K562 (cell line): Measurements from ENCODE around the gene NOP16. TPM values are rescaled to one million over a fixed set of nuclear protein-coding genes. Genes with fewer than 3 reads are reported as not detected.

Experiments used
- ATAC-seq: fragments of 200-7000 bp; cut with Tn5 transposase; 3 replicates; pipeline ENCODE4 v1.9.1; 2020; ENCODE audit warnings: moderate library complexity
- BruUV-seq: library from RNA; stranded (reverse); fragments of 400-500 nt; replicated peaks from 2 replicates; lab custom pipeline; 2021; lab: Mats Ljungman, UMichigan
- CTCF ChIA-PET: fragments of 300-600 bp; formaldehyde crosslinking; extraction: SDS; loops from one replicate; lab custom pipeline; 2021; ENCODE audit warnings: low intra/inter-chr PET ratio; lab: Yijun Ruan, JAX
- POLR2A ChIA-PET: fragments of 300-600, 350-650 bp; sonication (Branson Sonifier 250); formaldehyde crosslinking; extraction: SDS; loops from one replicate; lab custom pipeline; 2021; ENCODE audit warnings: antibody characterized with exemption, inconsistent platforms; lab: Yijun Ruan, JAX
- DNase-seq, 4 experiments: peaks; one replicate each; pipeline versions ENCODE4 v3.0.0 to v3.0.0-alpha.2; 2011 to 2018; ENCODE audit warnings: low spot score in 3 of 4, mixed read lengths in 3 of 4; ENCODE audit errors: extremely low read depth in 1 of 4
- FAIRE-seq: peaks from 2 replicates; lab custom pipeline; 2011; peaks lifted over from hg19 to GRCh38; lab: Jason Lieb, UNC
- H2AFZ ChIP-seq: 2 replicates; pipeline ENCODE4 v1.6.0; 2011; ENCODE audit warnings: low read depth, low read length, control low read depth, inconsistent platforms
- H3K27ac ChIP-seq: fragments of 200-600 bp; 3 replicates; pipeline ENCODE4 v1.8.0; 2011; ENCODE audit warnings: low read depth, mild to moderate bottlenecking, control low read depth, inconsistent platforms, low read length, moderate library complexity, mixed read lengths; ENCODE audit errors: extremely low read depth
- H3K27me3 ChIP-seq, 2 experiments: fragments of 300-600 bp in 1 of 2; 2 replicates in 1 of 2; 3 replicates in 1 of 2; pipeline versions ENCODE4 v1.6.0 to v1.8.0; 2011; ENCODE audit warnings: inconsistent platforms in 2 of 2, low read length in 2 of 2, mild to moderate bottlenecking in 1 of 2, mixed read lengths in 1 of 2, moderate library complexity in 1 of 2; ENCODE audit not compliant: control insufficient read depth in 2 of 2, insufficient read depth in 2 of 2
- H3K36me3 ChIP-seq: fragments of 300-600 bp; 3 replicates; pipeline ENCODE4 v1.8.0; 2011; ENCODE audit warnings: mild to moderate bottlenecking, low read length, inconsistent platforms; ENCODE audit not compliant: control insufficient read depth, insufficient read depth
- H3K4me1 ChIP-seq, 2 experiments: fragments of 200-600 bp in 1 of 2; replicated peaks in 1 of 2; 2 replicates in 1 of 2; 3 replicates in 1 of 2; pipeline versions ENCODE4 v1.5.1 to v1.8.0; 2011; ENCODE audit warnings: inconsistent platforms in 2 of 2, low read length in 2 of 2, mild to moderate bottlenecking in 1 of 2, mixed read lengths in 1 of 2, moderate library complexity in 1 of 2; ENCODE audit not compliant: control insufficient read depth in 2 of 2, insufficient read depth in 2 of 2
- H3K4me2 ChIP-seq: 2 replicates; pipeline ENCODE4 v1.6.1; 2011; ENCODE audit warnings: low read length, control low read depth, inconsistent platforms, mixed read lengths; ENCODE audit not compliant: insufficient read depth
- H3K4me3 ChIP-seq: fragments of 200-600 bp; sonication (generic), shearing (Covaris generic); 2 replicates; pipeline ENCODE4 v1.5.1; 2016; ENCODE audit warnings: control low read depth, inconsistent platforms
- H3K79me2 ChIP-seq: fragments of 200-600 bp; 3 replicates; pipeline ENCODE4 v1.8.0; 2011; ENCODE audit warnings: low read length, inconsistent platforms; ENCODE audit not compliant: control insufficient read depth, insufficient read depth
- H3K9ac ChIP-seq, 2 experiments: 2 replicates each; pipeline versions ENCODE4 v1.6.0 to v1.6.1; 2011; ENCODE audit warnings: low read depth in 2 of 2, low read length in 2 of 2, control low read depth in 1 of 2, inconsistent platforms in 1 of 2, mild to moderate bottlenecking in 1 of 2, mixed read lengths in 1 of 2; ENCODE audit not compliant: insufficient read depth in 1 of 2
- H3K9me1 ChIP-seq: one replicate; pipeline ENCODE4 v1.6.0; 2011; ENCODE audit warnings: inconsistent platforms, mild to moderate bottlenecking, low read length, moderate library complexity; ENCODE audit not compliant: control insufficient read depth, insufficient read depth
- H3K9me3 ChIP-seq: replicated peaks from 2 replicates; pipeline ENCODE4 v1.5.1; 2011; ENCODE audit warnings: low read depth, low read length, inconsistent platforms; ENCODE audit not compliant: control insufficient read depth, insufficient read depth
- H4K20me1 ChIP-seq: replicated peaks from 2 replicates; pipeline ENCODE4 v1.6.1; 2011; ENCODE audit warnings: low read length, inconsistent platforms, mixed read lengths; ENCODE audit not compliant: control insufficient read depth, insufficient read depth
- BCOR ChIP-seq: fragments of 450-650 bp; IDR thresholded peaks from 2 replicates; pipeline ENCODE4 v1.6.1; 2016
- GABPA ChIP-seq: fragments of 200-800 bp; sonication (Bioruptor generic); conservative IDR thresholded peaks from 2 replicates; pipeline ENCODE4 v1.6.1; 2016; ENCODE audit warnings: low read depth, missing genetic modification characterization, missing compliant biosample characterization
- HNRNPLL ChIP-seq: fragments of 200-400 bp; formaldehyde crosslinking; IDR thresholded peaks from 2 replicates; pipeline ENCODE4 v1.6.1; 2017; ENCODE audit warnings: low read length, low read depth, mild to moderate bottlenecking; ENCODE audit not compliant: poor library complexity, severe bottlenecking
- LCOR ChIP-seq: sonication (generic); formaldehyde crosslinking; IDR thresholded peaks from 2 replicates; pipeline ENCODE4 v1.8.0; 2022; ENCODE audit warnings: mild to moderate bottlenecking, missing genetic modification reagents
- MXI1 ChIP-seq: IDR thresholded peaks from 2 replicates; pipeline ENCODE4 v1.6.1; 2011; ENCODE audit warnings: low read depth, mild to moderate bottlenecking, improper control_type of control experiment, low read length
- MYC ChIP-seq, 2 experiments: fragments of 250-450 bp in 1 of 2; sonication (Bioruptor Pico) in 1 of 2; IDR thresholded peaks; 2 replicates each; pipeline versions ENCODE4 v1.5.1 to v1.6.1; 2012 to 2021; ENCODE audit warnings: low read depth in 2 of 2, borderline replicate concordance in 1 of 2, improper control_type of control experiment in 1 of 2, low read length in 1 of 2, mild to moderate bottlenecking in 1 of 2, moderate library complexity in 1 of 2
- PHB2 ChIP-seq: fragments of 450-650 bp; IDR thresholded peaks from 2 replicates; pipeline ENCODE4 v1.6.1; 2017; ENCODE audit warnings: low read depth
- RAD51 ChIP-seq: fragments of 450-650 bp; IDR thresholded peaks from 2 replicates; pipeline ENCODE4 v1.7.1; 2016; ENCODE audit warnings: low read depth, mild to moderate bottlenecking, borderline replicate concordance
- SMAD4 ChIP-seq: fragments of 250-450 bp; sonication (Bioruptor Pico); conservative IDR thresholded peaks from 2 replicates; pipeline ENCODE4 v1.8.0; 2021; ENCODE audit warnings: inconsistent platforms, mild to moderate bottlenecking, moderate library complexity
- SPI1 ChIP-seq: IDR thresholded peaks from 2 replicates; pipeline ENCODE4 v1.6.1; 2011; ENCODE audit warnings: low read depth, low read length, control low read depth, borderline replicate concordance
- SRF ChIP-seq, 2 experiments: fragments of 250-450, 450-650 bp in 1 of 2; sonication (Bioruptor Pico) in 1 of 2; sonication (generic) in 1 of 2; formaldehyde crosslinking; IDR thresholded peaks; 2 replicates each; pipeline versions ENCODE4 v1.5.0 to v1.5.1; 2020 to 2022; ENCODE audit warnings: mild to moderate bottlenecking in 1 of 2, missing genetic modification reagents in 1 of 2
- WGBS: fragments of 100-300 bp; shearing (Covaris generic); methylation state at CpG from one replicate; pipeline ENCODE4 v1.1.6; 2016; ENCODE audit warnings: low coverage, mixed read lengths; ENCODE audit not compliant: insufficient coverage; ENCODE audit errors: missing lambda C conversion rate; 5-methylcytosine and 5-hydroxymethylcytosine counted together
- in situ Hi-C: fragments of 300-500 bp; cut with MboI; formaldehyde crosslinking; loops from 4 replicates; pipeline ENCODE4 v1.15.0; 2018; ENCODE audit warnings: inconsistent platforms, mixed read lengths
- intact Hi-C: fragments of 100-400 bp; cut with micrococcal nuclease; formaldehyde crosslinking; loops from 2 replicates; pipeline ENCODE4 v1.14.2; 2022
- polyA plus RNA-seq, 8 experiments: library from polyadenylated mRNA; depleted of rRNA in 4 of 8; stranded (reverse) in 5 of 8; unstranded in 3 of 8; fragments of >200 nt; fragmentation: Nextera tagmentation in 2 of 8; fragmentation: Illumina TruSeq in 1 of 8; extraction: Ambion mirVana in 2 of 8; extraction: Trizol in 1 of 8; gene quantifications; 2 replicates each; pipeline versions ENCODE4 v1.2.1 to v1.2.3, GENCODE V29; 2011 to 2014; ENCODE audit warnings: inconsistent platforms in 1 of 8, missing spikeins in 1 of 8
- total RNA-seq, 7 experiments: library from RNA; depleted of rRNA in 6 of 7; stranded (reverse); fragments of >200 nt in 6 of 7; fragmentation: Illumina TruSeq in 2 of 7; extraction: Trizol in 2 of 7; gene quantifications; 2 replicates each; pipeline versions ENCODE4 v1.2.1 to v1.2.3, GENCODE V29; 2011 to 2021; ENCODE audit warnings: low replicate concordance in 1 of 7
- TF ChIP-seq, protein P1 (sequence below): fragments of 250-450 bp; sonication (Bioruptor Pico); IDR thresholded peaks from 2 replicates; pipeline ENCODE4 v1.4.0; 2020; ENCODE audit warnings: mild to moderate bottlenecking, moderate library complexity

The NOP16 gene
- total and polyA plus RNA-seq, 9 of the 15 experiments (the other 6 are each of a cell fraction or from before 2014, with no cell fraction given) = 92.5 to 342 (median 148) TPM

DNA sequence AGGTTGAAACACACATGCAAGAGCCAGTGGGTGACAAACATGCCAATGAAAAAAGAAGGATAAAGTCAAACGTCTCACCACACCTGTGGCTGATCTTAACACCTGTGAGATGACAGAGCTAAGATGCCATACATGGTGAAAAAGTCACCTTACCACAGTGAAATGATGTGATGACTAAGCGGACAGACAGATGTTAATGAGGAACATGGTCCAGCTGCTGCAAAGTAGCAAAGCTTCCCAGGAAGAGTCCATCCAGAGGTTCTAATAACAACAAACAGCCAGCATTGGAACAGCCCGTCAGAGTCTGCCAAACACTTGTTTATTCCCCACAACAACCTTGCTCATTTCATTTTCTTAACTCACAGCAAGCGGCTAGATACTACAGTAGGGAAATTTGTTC, 28.7 kb downstream of the NOP16 start (continued):
- TF ChIP-seq SMAD4 (CRISPR knock-in tag) = no peak

DNA sequence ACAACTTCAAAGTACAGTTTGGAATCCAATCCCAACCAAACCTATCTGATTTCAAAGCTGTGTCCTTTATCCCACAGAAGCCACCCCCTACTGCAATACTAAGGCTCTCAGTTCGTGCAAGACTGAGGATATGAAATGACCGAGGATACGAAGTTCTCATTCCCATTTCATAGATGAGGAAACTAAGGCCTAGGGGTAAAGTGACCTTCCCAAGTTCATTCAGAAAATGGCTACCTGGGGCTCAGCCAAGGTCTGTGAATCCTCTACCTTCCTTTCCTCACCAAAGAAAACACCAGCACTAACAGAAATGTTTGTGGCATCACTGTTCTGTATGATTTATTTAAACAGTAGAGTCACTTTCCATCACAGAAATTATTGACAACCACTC, 32.2 kb downstream of the NOP16 start:
- Histone ChIP-seq H3K36me3 (peaks cover 78% of the 10 kb centered on the region), H3K9me3 (no peaks in the 10 kb centered on the region), H3K27ac (no peak overlapping the region), H3K4me2 (no peak overlapping the region), H3K4me1 (peaks cover 4 to 6% of the 10 kb centered on the region in 2 experiments; a peak in 2 of 5 replicates), H4K20me1 (no peaks in the 10 kb centered on the region; the same call in 1 of the 2 replicates), H3K27me3 (no peaks in the 10 kb centered on the region), H3K9me1 (no peaks in the 10 kb centered on the region), H3K4me3 (no peak overlapping the region), H3K9ac (no peak overlapping the region), H3K79me2 (peaks cover 58% of the 10 kb centered on the region), H2AFZ (no peak overlapping the region)
- POLR2A ChIA-PET = no interaction called here
- ATAC-seq (no peak), DNase-seq (no peak), FAIRE-seq (no peak)
- WGBS = 82% methylated on average over 3 of the region's 3 CpGs
- intact Hi-C loops = no loop called here
- CTCF ChIA-PET = no interaction called here
- no TSS peak for BruUV-seq
- in situ Hi-C loops = no loop called here
- TF ChIP-seq GABPA (tag) (no peak), LCOR (CRISPR knock-in tag) (no peak), RAD51 (no peak), MXI1 (no peak), PHB2 (no peak), MYC (IDR thresholded peaks at IDR 0.05; ENCODE audit: low read depth, low read length) (no peak), MYC (CRISPR knock-in tag; IDR thresholded peaks at IDR 0.05; ENCODE audit: borderline replicate concordance, low read depth) (no peak), SPI1 (no peak), HNRNPLL (no peak), BCOR (0 out of 2 replicates have a peak, but pooled peaks have one; percentile 39), SRF (CRISPR knock-in tag; IDR thresholded peaks at IDR 0.05) (no peak)
- TF ChIP-seq, protein P1, sequence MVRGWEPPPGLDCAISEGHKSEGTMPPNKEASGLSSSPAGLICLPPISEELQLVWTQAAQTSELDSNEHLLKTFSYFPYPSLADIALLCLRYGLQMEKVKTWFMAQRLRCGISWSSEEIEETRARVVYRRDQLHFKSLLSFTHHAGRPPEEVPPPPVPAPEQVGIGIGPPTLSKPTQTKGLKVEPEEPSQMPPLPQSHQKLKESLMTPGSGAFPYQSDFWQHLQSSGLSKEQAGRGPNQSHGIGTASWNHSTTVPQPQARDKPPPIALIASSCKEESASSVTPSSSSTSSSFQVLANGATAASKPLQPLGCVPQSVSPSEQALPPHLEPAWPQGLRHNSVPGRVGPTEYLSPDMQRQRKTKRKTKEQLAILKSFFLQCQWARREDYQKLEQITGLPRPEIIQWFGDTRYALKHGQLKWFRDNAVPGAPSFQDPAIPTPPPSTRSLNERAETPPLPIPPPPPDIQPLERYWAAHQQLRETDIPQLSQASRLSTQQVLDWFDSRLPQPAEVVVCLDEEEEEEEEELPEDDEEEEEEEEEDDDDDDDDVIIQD (CRISPR knock-in tag) = no peak
